ENCODE data around the gene OBP2A.
"Not testable (repeated sequence)": the region's sequence is repeated elsewhere in the genome, so short reads cannot be mapped to it uniquely, and the experiment has no call there.

Gene OBP2A

DNA sequence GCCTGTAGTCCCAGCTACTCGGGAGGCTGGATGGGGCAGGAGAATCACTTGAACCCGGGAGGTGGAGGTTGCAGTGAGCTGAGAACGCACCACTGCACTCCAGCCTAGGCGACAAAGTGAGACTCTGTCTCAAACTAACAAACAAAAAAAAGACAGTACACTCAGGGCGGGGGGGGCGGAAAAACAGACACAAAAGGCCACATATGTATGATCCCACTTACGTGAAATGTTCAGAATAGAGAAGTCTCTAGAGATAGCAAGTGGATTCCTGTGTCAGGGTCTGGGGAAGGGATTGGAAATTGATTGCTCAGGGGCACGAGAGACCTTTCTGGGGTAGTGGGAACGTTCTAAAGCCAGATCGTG is 33.7 kb upstream of the OBP2A start:
- no peak for DNase-seq (ENCODE audit: low spot score)

DNA sequence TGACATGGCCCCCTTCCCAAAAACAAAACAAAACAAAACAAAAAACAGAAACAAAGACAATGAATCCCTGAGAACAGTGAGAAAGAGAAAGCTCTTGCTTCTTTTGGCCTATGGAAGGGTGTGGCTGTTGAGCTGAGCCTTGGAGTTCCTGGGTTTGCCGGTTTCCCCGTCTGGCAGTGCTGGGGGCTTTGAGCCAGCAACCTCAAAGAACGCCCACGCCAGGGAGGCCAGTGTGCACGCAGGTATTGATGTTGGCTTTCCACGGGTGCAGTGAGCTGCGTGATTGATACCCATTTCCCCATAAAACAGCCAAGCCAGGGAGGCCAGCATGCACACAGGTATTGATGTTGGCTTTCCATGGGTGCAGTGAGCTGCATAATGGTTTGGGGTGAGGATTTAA is 33.0 kb upstream of the OBP2A start:
- DNase-seq (ENCODE audit: low spot score), result no peak

DNA sequence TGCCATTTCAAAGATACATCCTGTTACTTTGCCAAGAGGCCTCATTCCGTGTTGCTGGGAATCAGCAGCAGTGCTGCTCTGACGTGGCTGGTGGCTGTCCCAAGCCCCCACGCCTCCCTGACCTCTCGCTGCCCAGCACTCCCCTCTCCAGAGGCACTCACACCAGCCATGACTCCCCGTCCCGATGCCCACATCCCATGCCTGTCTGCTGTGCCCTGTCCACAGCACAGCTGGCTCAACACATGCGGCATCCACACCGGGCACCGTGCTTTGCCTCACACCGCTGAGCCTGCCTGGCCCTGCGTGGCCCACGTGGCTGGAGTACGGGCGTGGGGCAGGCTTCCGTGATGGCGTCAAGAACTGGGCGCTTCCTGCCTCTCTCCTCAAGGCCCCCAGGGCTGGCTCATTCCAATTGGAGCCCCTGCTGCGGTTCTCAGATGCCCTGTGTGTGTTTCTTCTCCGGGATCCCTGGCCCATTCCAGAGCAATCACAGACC is 32.5 kb upstream of the OBP2A start:
- no peak for DNase-seq (ENCODE audit: low spot score)

DNA sequence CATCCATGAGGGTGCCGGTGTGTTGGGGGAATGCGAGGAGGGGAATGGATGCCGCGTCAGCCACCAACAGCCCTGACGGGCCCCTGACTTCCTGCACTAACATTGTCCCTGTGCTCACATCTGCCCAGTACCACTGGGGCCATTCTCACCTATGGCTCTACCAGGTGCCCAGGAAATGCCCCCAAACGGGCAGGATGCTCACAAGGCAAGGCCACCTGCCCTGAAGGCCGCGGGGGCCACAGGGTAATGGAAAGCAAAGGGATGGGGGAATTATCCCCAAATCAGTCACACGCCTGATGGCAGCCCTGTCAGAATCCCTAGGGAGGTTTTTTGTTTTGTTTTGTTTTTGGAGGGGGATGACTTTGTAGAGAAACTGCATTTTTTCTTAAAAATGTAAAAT is 32.0 kb upstream of the OBP2A start:
- not testable (repeated sequence) for DNase-seq (ENCODE audit: low spot score)

DNA sequence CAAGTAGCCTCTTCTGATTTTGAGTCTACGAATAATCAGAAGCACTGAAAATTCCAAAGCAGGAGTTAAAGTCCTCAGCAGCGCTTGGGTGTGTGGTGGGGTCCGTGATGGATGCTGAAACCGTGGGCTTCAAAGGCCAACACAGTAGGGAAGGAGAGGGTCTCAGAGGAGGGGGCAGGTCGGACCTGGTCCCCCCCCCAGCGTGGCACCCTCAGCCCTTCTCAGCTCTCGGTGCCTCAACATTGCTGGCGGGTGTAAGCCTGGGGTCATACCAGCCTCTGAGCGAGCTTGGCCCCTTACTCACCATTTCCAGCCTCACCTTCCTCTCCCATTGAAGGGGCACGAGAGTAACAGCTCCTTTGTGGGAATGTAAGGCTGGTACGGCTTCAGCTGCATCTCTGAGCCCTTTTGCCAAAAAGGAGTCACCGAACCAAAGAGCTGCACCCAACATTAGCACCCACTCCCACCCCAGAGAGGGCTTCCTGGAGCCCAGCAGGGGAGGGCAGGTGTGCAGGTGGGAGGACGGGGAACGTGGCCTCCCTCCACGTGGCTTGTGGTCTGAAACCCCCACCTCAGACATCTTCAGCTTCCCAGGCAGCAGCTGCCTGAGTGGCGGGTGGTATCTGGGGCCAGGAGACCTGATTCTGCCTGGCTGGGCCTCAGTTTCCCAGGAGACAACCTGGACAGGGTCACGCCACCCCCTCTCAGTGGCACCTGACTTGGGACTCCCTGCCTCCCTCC is 31.4 kb upstream of the OBP2A start:
- DNase-seq (ENCODE audit: low spot score), result no peak

DNA sequence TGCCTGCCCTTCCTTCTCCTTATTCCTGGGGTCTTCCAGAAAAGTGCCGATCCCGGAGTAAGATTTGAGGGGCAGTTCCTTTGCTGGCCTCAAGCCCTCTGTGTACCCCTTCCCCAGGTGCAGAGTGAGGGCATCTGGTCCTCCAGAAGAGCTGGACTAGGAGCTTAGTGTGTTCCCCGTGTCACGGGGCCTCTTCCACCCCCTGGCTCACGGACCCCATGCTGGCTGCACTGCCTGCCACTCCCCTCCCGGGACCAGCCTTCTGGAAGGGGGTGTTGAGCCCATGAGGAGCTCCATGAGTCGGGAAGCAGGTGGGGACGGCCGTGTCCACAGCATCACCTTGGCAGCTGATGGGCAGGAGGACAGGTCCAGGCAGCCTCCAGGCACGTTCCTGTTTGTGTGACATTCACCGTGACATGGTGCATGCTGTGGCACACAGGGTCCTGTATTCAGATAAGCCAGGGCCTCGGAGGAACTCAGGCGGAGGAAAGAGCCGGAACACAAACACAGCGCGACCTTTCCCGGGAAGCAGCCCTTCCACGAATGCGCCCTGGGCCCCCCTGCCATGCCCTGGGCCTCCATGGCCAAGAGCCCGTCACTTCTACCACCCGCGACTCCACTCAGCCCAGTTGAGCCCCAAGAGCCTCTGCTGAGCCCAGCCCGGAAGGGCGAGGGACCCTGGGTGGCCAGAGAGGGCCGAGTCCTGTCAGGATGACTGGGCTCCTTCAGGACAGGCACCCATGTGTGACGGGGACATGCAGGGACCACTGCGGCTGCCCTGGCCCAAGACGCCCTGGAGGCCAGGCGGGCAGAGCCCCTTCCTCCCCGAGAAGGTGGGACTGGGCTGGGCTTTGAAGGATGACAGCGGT is 30.6 kb upstream of the OBP2A start:
- DNase-seq (ENCODE audit: low spot score), result no peak

DNA sequence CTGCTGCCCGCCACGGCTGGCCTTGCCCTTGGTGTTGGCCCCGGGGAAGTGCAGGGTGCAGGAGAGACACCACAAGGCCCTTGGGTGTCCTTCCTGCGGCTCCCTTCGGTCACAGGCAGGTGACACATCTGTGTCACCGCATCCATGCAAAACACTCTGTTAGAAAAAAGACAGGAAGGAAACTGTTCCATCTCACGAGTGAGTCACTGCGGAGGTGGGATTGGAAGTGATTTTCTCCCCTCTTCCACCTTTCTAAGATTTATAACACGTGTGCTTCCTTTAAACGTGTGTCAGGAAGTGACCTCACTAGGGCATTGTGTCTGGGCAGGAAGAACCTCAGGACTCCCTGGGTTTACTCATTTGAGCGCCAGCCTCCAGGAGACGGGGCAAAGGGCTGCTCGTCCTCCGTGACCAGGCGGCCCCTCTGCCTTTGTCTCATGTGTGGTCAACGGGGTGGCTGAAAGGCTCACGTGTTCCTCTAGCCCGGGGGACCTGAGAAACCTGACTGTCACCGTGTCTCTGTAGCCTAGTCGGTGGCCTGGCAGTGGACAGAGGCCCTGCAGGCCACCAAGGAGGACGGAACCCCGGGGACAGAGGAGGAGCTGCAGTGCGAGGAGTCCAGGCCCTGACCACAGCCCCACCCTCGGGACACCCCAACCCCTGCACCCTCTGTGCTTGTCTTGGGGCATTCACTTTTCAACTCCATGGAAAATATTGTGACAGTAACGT is 29.6 kb upstream of the OBP2A start:
- DNase-seq (ENCODE audit: low spot score), result no peak

DNA sequence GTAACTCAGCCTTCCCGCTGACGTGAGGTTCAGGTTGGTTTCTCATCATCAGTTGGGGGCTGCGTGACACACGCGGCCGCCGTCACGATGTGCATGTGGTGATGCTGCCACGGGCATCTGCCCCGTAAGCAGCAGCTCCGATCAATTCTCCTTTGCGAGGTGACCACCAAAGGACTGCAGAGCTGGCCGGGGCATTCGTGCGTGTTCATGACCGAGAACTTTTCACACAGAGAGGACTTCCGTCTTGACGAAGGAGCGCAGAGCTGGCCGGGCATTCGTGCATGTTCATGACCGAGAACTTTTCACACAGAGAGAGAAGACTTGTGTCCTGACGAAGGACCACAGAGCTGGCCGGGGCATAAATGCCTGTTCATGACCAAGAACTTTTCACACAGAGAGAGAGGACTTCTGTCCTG is 28.5 kb upstream of the OBP2A start:
- DNase-seq (ENCODE audit: low spot score), result no peak

DNA sequence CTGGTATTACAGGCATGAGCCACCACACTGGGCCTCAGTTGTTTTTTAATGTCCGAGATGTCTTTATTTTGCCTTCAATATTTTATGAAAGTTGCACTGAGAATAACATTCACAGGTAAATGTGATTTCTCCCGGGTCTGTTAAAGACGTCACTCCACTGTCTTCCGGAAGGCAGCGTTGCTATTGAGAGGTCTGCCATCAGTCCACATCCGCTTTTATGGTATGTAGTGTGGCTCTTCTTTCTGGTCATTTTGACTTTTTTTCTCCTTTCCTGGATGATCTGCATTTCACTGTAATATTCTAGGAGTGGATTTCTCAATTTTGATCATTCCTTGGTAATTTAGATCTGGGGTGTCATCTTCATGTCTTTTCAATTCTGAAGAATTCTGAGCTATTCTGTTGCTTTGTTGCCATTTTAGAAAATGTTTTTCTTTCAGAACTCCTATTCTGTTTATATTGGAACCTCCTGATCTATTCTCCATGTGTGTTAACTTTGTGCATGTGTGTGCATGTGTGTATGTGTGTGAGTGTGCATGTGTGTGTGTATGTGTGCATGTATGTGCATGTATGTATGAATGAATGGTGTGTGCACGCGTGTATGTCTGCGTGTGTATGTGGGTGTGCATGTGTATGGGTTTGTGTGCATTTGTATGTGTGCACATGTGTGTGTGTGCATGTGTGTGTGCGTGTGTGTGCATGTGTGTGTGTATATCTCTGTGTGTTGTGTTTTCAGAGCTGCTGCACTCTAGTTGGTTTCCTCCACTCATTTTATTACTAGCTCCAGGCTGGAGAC is 26.6 kb upstream of the OBP2A start:
- no peak for DNase-seq (ENCODE audit: low spot score)

DNA sequence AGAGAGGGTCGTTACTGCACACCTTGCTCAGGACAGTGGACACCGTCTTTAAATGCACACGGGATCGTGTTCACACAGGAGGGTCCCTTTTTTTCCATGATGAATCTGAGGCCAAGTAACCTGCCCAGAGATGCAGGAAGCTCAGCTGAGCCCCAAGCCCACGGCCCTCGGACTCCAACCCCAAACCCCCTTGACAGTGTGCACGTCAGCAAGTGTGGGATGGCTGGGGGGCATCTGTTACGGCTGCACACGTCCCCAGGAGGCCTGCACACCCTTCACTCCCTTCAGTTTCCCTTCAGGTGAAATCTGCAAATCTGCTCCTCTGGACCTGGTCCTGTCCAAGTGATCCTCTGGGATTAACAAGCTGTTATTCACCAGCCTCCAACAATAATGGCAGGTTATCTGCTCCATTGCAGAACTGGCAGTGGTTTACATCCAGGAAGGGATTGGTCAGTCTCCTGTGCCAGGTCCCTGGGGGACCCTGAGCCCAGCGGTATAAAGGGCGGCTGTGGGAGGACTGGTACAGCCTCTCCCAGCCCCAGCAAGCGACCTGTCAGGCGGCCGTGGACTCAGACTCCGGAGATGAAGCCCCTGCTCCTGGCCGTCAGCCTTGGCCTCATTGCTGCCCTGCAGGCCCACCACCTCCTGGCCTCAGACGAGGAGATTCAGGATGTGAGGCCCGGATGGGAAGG is 24.9 kb upstream of the OBP2A start, which contains the start of gene LCN1:
LCN1 (plus strand) TSS at position 525 of the 692 bp plus-strand sequence; CDS start at position 583, 58 bp downstream.
- no peak for DNase-seq (ENCODE audit: low spot score)

DNA sequence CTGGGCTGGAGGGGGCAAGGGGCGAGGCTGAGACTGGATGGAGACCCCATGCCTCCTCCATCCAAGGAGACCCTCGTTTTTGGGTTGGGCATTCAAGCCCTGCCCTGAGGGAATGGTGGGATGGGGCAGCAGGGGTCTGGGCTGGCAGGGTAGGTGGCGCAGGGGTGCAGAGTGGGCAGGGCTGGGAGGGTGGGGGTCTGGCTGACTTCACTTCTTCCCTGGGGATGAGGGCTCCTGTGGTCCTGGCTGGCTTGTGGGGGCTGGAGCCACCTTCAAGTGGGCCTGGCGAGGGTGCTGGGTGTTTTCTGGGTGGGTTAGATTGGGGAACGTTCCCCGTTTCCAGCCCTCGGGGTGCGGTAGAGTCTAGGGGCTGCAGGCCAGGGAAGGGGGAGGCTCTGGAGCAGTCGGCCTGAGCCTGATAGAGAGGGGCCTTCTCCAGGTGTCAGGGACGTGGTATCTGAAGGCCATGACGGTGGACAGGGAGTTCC is 24.3 kb upstream of the OBP2A start:
- DNase-seq (ENCODE audit: low spot score), result no peak

DNA sequence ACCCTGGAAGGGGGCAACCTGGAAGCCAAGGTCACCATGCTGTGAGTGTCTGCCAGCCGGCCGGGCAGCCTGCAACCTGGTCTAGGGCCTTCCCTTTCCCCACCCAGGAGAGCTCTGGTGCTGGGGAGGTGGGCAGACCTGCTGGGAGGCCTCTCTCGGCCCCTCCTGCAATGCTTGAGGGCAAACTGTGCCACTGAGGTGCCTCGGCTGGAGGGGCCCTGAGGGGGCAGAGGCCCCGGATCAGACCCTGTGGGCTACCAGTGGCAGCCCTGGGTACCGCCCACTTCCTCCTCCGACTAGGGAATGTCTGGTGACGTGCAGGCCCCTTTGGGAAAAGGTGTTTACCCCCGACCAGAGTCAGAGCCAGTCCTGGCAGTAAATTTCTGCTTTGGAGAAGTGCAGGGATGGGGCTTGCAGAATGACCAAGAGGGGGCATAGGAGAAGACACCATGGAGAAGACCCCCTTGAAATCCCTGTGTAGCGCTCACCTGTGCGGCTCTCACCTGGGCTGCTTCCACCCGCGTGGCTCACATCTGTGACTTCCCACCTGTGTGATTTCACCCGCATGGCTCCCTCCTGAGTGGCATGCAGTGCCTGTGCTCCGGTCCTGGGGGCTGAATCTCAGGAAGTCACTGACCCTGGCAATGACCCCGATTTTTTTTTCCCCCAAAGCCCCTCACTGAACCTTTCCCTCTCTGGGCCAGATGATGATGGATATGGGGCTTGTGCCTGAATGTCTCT is 23.6 kb upstream of the OBP2A start:
- no peak for DNase-seq (ENCODE audit: low spot score)

DNA sequence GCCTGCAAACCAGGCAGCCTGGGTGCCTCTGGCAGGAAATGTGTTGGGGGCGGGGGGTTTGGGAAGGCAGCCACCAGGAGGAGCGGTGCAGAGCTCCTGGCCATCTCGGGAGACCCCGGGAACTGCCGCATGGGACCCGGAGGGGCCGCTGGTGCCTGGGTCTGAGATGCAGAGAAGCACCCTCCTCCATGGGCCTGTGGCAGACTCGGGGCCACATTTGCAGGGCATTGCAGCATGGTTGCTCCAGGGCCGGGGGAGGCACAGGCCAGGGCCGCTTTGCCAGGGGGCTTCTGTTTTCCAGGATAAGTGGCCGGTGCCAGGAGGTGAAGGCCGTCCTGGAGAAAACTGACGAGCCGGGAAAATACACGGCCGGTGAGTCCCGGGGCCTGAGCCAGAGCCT is 23.0 kb upstream of the OBP2A start:
- no peak for DNase-seq (ENCODE audit: low spot score)

DNA sequence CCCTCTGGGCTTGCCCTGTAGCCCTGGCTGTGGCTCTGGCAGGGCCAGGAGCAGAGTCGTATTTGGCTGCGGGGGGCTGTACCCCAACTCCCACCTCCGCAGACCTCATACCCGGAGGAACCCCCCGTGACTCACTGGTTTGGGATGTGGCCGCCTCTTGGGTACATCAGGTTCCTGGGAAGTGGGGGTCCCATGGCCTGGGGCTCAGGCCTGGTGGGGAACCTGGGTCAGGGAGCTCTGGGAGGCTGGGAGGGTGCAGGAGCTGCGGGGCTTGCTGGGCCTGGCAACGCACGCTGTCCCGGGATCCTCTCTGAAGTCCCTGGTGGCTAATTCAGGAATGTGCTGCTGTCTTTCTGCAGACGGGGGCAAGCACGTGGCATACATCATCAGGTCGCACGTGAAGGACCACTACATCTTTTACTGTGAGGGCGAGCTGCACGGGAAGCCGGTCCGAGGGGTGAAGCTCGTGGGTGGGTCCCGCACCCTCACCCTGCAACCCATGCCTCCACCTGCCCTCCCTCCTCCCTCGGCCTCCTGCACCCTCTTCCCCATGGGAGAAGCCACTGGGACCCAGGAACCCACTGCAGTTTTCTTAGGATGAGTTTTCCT is 22.3 kb upstream of the OBP2A start:
- no peak for DNase-seq (ENCODE audit: low spot score)

DNA sequence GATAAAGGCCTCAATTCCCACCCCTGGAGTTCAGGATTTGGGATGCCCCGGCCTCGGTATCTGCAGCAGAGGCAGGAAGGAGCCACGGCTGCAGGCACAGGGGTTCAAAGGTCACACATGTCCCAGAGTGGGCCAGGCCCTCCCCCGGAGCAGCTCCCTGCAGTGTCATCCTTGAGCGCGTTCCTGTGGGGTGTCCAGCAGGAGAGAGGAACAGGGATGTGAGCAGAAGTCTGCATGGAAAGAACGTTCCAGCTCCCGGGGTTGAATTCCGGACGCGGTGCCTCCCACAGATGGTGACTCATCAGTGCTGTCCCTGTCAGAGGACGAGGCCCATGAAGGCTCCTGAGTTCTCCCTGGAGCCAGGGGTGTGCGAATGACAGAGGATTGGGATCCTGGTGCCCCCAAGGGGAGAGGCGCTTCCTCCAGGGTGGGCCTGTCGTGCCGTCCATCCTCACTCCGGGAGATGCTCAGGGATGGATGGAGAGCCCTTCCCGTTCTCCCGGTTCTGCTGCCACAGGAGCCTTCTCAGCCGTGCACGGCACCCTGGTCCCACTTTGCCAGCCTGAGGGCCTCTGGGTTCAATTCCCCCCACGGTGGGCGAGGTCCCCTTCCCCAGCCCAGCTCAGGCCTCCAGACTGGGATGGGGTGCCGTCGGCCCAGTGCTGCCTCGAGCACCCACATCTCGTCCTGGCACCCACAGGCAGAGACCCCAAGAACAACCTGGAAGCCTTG is 21.6 kb upstream of the OBP2A start:
- DNase-seq (ENCODE audit: low spot score), result no peak

DNA sequence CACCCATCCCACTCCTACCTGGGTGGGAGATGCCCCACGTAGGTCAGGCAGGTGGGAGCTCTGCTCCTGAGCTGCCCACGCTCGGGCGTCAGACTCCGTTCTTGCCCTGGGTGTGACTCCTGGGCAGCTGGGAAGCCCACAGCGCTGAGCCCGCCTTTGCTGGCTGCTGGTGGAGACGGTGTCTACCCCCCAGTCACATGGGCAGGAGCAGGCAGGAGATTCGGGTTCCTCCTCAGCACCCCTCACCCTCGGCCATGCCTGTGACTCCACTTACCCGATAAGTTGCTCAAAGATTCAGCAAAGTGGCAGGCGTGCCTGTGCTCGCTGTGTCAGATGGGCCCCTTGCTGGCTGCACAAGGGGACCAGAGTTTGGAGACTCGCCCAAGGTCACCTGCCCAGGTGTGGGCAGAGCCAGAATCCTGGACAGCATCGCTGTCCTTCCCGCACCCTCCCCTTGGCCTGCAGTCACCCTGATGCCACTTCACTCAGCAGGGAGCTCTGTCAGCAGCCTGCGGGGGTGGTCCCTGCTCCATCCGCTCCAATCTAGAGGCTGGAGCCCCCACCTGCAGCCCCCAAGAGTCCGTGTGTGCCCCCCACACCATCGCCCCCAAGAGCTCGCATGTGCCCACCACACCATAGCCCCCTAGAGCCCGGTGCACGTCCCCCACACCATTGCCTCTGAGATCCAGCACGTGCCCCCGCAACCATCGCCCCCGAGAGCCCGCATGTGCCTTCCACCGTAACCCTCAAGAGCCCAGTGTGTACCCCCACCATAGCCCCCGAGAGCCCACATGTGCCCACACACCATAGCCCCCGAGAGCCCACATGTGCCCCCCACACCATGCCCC is 20.5 kb upstream of the OBP2A start:
- no peak for DNase-seq (ENCODE audit: low spot score)

DNA sequence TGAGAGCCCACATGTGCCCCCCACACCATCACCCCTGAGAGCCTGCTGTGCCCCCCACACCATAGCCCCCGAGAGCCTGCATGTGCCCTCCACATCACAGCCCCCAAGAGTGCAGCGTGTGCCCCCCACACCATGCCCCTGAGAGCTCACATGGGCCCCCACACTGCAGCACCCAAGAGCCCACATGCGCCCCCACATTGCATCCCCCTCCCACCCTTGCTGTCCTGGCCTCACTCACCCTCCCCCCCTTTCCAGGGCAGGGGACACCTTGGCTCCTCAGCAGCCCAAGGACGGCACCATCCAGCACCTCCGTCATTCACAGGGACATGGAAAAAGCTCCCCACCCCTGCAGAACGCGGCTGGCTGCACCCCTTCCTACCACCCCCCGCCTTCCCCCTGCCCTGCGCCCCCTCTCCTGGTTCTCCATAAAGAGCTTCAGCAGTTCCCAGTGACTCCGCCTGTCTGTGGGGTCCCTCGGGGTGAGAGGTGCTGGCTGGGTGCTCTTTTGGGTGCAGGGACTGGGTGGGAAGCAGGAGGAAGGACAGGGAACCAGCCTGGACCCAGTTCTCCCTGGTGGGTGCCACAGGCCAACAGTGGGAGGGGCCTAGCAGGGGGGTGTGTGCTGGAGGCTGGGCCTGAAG is 19.7 kb upstream of the OBP2A start:
- DNase-seq (ENCODE audit: low spot score), result no peak

Data from CD4-positive, alpha-beta T cell treated with Interleukin-15 for 4 hours (primary cell).